Trophoblast cell (in vitro differentiated cells and primary cell): ENCODE measurements around the gene USP31.

Source experiments
- DNase-seq, 2 donors: peaks; one replicate each; pipeline ENCODE4 v3.0.0-alpha.2; 2016
- H2AFZ ChIP-seq: 2 replicates; pipeline ENCODE4 v1.6.1; 2013; ENCODE audit warnings: low read length, moderate library complexity, mild to moderate bottlenecking; ENCODE audit not compliant: insufficient read depth, poor library complexity
- H2AK5ac ChIP-seq: 2 replicates; pipeline ENCODE4 v1.6.1; 2013; ENCODE audit warnings: mild to moderate bottlenecking, low read length
- H2BK120ac ChIP-seq: 2 replicates; pipeline ENCODE4 v1.6.1; 2013; ENCODE audit warnings: low read length, mild to moderate bottlenecking, moderate library complexity; ENCODE audit not compliant: insufficient read depth, poor library complexity
- H2BK12ac ChIP-seq: 2 replicates; pipeline ENCODE4 v1.6.1; 2013; ENCODE audit warnings: mild to moderate bottlenecking, low read length, moderate library complexity
- H2BK5ac ChIP-seq: 2 replicates; pipeline ENCODE4 v1.6.1; 2013; ENCODE audit warnings: low read length, low read depth, moderate library complexity, mild to moderate bottlenecking; ENCODE audit not compliant: poor library complexity
- H3K14ac ChIP-seq: 2 replicates; pipeline ENCODE4 v1.6.1; 2013; ENCODE audit warnings: mild to moderate bottlenecking, low read length
- H3K18ac ChIP-seq: 2 replicates; pipeline ENCODE4 v1.6.1; 2013; ENCODE audit warnings: mild to moderate bottlenecking, low read length
- H3K23ac ChIP-seq: 2 replicates; pipeline ENCODE4 v1.6.1; 2013; ENCODE audit warnings: low read length
- H3K27ac ChIP-seq: 2 replicates; pipeline ENCODE4 v1.5.1; 2013; ENCODE audit warnings: low read depth, mild to moderate bottlenecking, inconsistent platforms, low read length, moderate library complexity
- H3K27me3 ChIP-seq: 2 replicates; pipeline ENCODE4 v1.6.1; 2013; ENCODE audit warnings: inconsistent platforms, mild to moderate bottlenecking, low read length, moderate library complexity; ENCODE audit not compliant: insufficient read depth
- H3K36me3 ChIP-seq, 2 experiments: 1 replicate in 1 of 2; 2 replicates in 1 of 2; pipeline ENCODE4 v1.6.1; 2013; ENCODE audit warnings: low read length in 2 of 2, mild to moderate bottlenecking in 2 of 2, moderate library complexity in 1 of 2; ENCODE audit not compliant: insufficient read depth in 2 of 2, control insufficient read depth in 1 of 2
- H3K4ac ChIP-seq: 2 replicates; pipeline ENCODE4 v1.6.1; 2013; ENCODE audit warnings: low read depth, mild to moderate bottlenecking, low read length, moderate library complexity
- H3K4me1 ChIP-seq, 2 experiments: 1 replicate in 1 of 2; 2 replicates in 1 of 2; pipeline ENCODE4 v1.6.1; 2013; ENCODE audit warnings: low read length in 2 of 2, mild to moderate bottlenecking in 2 of 2, moderate library complexity in 1 of 2; ENCODE audit not compliant: insufficient read depth in 2 of 2, control insufficient read depth in 1 of 2
- H3K4me2 ChIP-seq: 2 replicates; pipeline ENCODE4 v1.6.1; 2013; ENCODE audit warnings: inconsistent platforms, mild to moderate bottlenecking, low read length, moderate library complexity
- H3K4me3 ChIP-seq: 2 replicates; pipeline ENCODE4 v1.5.1; 2013; ENCODE audit warnings: mild to moderate bottlenecking, low read depth, low read length, inconsistent platforms
- H3K79me1 ChIP-seq: one replicate; pipeline ENCODE4 v1.6.1; 2013; ENCODE audit warnings: low read length
- H3K79me2 ChIP-seq: 2 replicates; pipeline ENCODE4 v1.6.1; 2013; ENCODE audit warnings: low read length, mild to moderate bottlenecking; ENCODE audit not compliant: control insufficient read depth, insufficient read depth, poor library complexity
- H3K9ac ChIP-seq: 2 replicates; pipeline ENCODE4 v1.6.1; 2013; ENCODE audit warnings: mild to moderate bottlenecking, low read length
- H3K9me3 ChIP-seq: 2 replicates; pipeline ENCODE4 v1.6.1; 2013; ENCODE audit warnings: low read depth, mild to moderate bottlenecking, control low read depth, inconsistent platforms, low read length; ENCODE audit not compliant: insufficient read depth
- H4K12ac ChIP-seq: 2 replicates; pipeline ENCODE4 v1.6.1; 2013; ENCODE audit warnings: low read depth, mild to moderate bottlenecking, low read length, moderate library complexity
- H4K8ac ChIP-seq: 2 replicates; pipeline ENCODE4 v1.6.1; 2013; ENCODE audit warnings: low read depth, mild to moderate bottlenecking, low read length, moderate library complexity
- H4K91ac ChIP-seq: one replicate; pipeline ENCODE4 v1.6.1; 2013; ENCODE audit warnings: low read depth, mild to moderate bottlenecking, low read length, moderate library complexity
- WGBS: extraction: QIAGEN DNeasy Blood & Tissue Kit; methylation state at CpG from one replicate; pipeline ENCODE4 v1.1.7; 2013; ENCODE audit warnings: missing lambda C conversion rate; ENCODE audit not compliant: insufficient read length, insufficient coverage; ENCODE audit errors: extremely low coverage; 5-methylcytosine and 5-hydroxymethylcytosine counted together

USP31 gene

DNA sequence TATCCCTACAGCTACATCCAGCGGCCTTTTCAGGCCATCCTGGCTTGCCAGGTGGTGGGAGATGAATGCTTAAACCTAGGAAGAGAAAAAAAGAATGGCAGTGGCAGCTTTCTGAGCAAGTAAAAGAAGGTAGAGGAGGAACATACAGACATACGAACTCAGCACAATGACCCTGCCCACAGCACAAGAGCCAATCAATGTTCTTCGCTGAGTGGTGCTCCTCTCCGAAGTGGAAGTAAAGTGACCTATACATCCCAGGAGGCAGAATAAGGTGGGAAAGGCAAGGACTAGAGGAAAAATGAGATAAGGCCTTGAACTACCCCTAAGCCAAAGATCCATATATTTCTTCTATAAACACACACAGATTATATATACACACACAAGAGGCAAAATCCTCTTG, 28.7 kb downstream of the USP31 start:
- no peak overlapping the region for H3K4me3 ChIP-seq
- no peak overlapping the region for H4K91ac ChIP-seq
- H2AK5ac ChIP-seq = no peak overlapping the region
- no peak overlapping the region for H3K14ac ChIP-seq
- no peaks in the 10 kb centered on the region for H3K79me1 ChIP-seq
- no peak overlapping the region for H3K9ac ChIP-seq
- H3K9me3 ChIP-seq = no peaks in the 10 kb centered on the region
- no CpG with 5 or more reads among the region's 4 CpGs for WGBS
- H2BK12ac ChIP-seq = no peak overlapping the region
- DNase-seq = no peak
- H4K8ac ChIP-seq = no peak overlapping the region
- H3K4me2 ChIP-seq = no peak overlapping the region
- H3K27me3 ChIP-seq = no peaks in the 10 kb centered on the region
- H3K23ac ChIP-seq = no peak overlapping the region
- H3K79me2 ChIP-seq = no peaks in the 10 kb centered on the region
- no peak overlapping the region for H3K18ac ChIP-seq
- no peak overlapping the region for H3K4ac ChIP-seq
- H3K36me3 ChIP-seq = no peaks in the 10 kb centered on the region
- H2BK120ac ChIP-seq = no peak overlapping the region
- H4K12ac ChIP-seq = no peak overlapping the region
- H3K4me1 ChIP-seq = no peaks in the 10 kb centered on the region
- H2AFZ ChIP-seq = peak overlapping the region; percentile 78
- no peak overlapping the region for H2BK5ac ChIP-seq
- H3K27ac ChIP-seq = no peak overlapping the region

DNA sequence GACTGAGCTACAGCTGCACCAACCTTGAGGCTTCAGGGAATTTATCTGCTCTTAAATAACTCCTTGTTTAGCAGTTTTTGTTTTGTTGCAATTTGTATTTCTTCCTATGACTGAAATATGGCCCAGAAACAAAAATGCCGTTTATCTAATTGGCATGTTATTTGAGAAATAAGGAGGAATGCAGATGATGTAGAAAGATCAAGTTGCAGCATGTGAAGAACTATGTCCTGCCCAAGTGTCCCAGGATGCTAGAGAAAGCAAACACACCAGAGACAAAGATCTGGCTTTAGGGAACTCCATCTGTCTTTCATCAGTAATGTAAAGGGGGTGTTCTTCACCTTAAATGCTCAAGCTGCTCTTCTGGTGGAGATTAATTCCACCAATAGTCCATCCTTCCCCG, 29.7 kb downstream of the USP31 start:
- H3K9me3 ChIP-seq = no peaks in the 10 kb centered on the region
- no peak overlapping the region for H4K91ac ChIP-seq

DNA sequence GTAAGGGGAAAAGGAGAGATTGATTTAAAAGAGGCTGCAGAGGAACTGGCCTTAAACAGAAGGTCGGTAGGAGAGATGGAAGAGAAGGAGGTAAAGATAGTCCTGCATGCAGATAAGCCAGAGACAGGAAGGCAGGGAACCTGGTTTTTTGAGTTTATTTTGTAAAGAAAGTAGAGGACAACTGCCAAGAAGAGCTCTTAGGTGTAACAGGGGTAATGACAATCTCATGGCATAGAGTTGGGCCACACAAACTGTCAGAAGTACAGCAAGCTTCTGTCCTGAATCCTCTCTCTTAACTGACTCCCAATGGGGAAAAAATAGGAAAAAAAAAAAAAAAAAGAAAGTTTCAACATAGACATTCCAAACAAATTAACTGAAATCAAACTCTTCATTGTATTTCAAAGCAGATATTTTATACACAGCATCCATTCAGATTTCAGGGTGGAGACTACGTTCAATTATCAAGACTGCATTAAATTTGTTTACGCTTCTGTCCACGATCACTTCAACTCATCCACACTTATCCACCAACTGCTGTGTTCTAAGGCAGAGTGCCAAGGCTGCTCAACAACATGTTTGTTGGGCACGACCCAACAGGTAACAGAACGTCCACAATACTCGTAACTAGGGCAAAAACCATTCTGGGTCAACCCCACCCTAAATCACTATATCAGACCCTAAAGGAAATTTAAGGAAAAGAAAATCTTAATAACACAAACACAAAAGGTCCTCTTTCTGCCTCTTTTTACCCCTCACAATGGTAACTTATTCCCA, 34.9 kb downstream of the USP31 start:
- Histone ChIP-seq H3K27me3 (no peaks in the 10 kb centered on the region), H3K9ac (no peak overlapping the region), H3K14ac (no peak overlapping the region), H2AFZ (no peak overlapping the region), H3K9me3 (no peaks in the 10 kb centered on the region), H4K8ac (no peak overlapping the region), H3K4me2 (no peak overlapping the region), H2BK12ac (no peak overlapping the region), H3K36me3 (no peaks in the 10 kb centered on the region), H2BK5ac (no peak overlapping the region), H4K91ac (no peak overlapping the region), H3K4ac (no peak overlapping the region), H2AK5ac (no peak overlapping the region), H3K23ac (no peak overlapping the region), H3K79me1 (no peaks in the 10 kb centered on the region), H3K79me2 (no peaks in the 10 kb centered on the region), H2BK120ac (no peak overlapping the region), H3K4me1 (no peaks in the 10 kb centered on the region), H3K4me3 (no peak overlapping the region), H3K27ac (no peak overlapping the region), H3K18ac (no peak overlapping the region), H4K12ac (no peak overlapping the region)
- DNase-seq = no peak
- no CpG with 5 or more reads among the region's 7 CpGs for WGBS

More for the DNA sequence above, 29.7 kb downstream of the USP31 start:
- Histone ChIP-seq H3K79me1 (no peaks in the 10 kb centered on the region), H2AFZ (no peak overlapping the region), H3K4me3 (no peak overlapping the region), H3K79me2 (no peaks in the 10 kb centered on the region), H2BK120ac (no peak overlapping the region), H4K8ac (no peak overlapping the region), H3K27me3 (no peaks in the 10 kb centered on the region), H3K18ac (no peak overlapping the region), H3K9ac (no peak overlapping the region), H3K4me2 (no peak overlapping the region), H2BK5ac (no peak overlapping the region), H2AK5ac (no peak overlapping the region), H3K23ac (no peak overlapping the region), H4K12ac (no peak overlapping the region), H3K36me3 (no peaks in the 10 kb centered on the region), H3K14ac (no peak overlapping the region), H3K27ac (no peak overlapping the region), H3K4me1 (no peaks in the 10 kb centered on the region), H3K4ac (no peak overlapping the region), H2BK12ac (no peak overlapping the region)
- peak; percentile 7 to 66 for DNase-seq
- no CpG with 5 or more reads among the region's 2 CpGs for WGBS

DNA sequence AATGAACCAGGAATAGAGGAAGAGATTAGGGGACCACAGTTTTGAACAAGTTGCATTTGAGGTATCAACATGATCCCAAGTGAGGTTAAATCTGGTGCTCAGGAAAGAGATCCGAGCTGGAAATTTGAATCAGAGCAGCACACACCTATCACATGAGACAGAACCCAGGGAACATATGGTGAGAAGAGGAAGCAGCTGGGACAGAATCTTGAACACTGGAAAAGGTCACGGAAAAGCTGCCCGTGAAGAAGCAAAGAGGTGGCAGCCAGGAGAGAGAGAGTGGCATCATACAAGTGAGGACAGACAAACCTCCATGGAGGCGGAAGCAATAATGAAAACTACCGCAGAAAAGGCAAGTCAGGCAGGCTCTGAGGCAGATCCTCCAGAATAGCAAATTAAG, 36.1 kb downstream of the USP31 start:
- no peak overlapping the region for H4K12ac ChIP-seq
- no peaks in the 10 kb centered on the region for H3K4me1 ChIP-seq
- no peaks in the 10 kb centered on the region for H3K27me3 ChIP-seq
- no peak overlapping the region for H3K27ac ChIP-seq
- no peak overlapping the region for H3K18ac ChIP-seq
- no peak overlapping the region for H4K91ac ChIP-seq
- no peak overlapping the region for H2BK5ac ChIP-seq
- no peaks in the 10 kb centered on the region for H3K79me1 ChIP-seq
- no peak overlapping the region for H2AFZ ChIP-seq
- no peak overlapping the region for H3K23ac ChIP-seq
- H2BK120ac ChIP-seq = no peak overlapping the region
- no peak overlapping the region for H2AK5ac ChIP-seq
- WGBS = no CpG with 5 or more reads among the region's 5 CpGs
- no peak overlapping the region for H3K4ac ChIP-seq
- no peak overlapping the region for H3K4me2 ChIP-seq
- H3K14ac ChIP-seq = no peak overlapping the region
- H3K9ac ChIP-seq = no peak overlapping the region
- no peak for DNase-seq
- H4K8ac ChIP-seq = no peak overlapping the region
- H3K36me3 ChIP-seq = no peaks in the 10 kb centered on the region
- no peaks in the 10 kb centered on the region for H3K79me2 ChIP-seq
- H2BK12ac ChIP-seq = no peak overlapping the region
- no peak overlapping the region for H3K4me3 ChIP-seq
- no peaks in the 10 kb centered on the region for H3K9me3 ChIP-seq
